H1 (cell line): ENCODE results near the gene CCDC183. TPM values are rescaled to one million over a fixed set of nuclear protein-coding genes. Genes with fewer than 3 reads are reported as not detected.

Source experiments
- BCL11A ChIP-seq, 2 experiments: IDR thresholded peaks; one replicate each; pipeline ENCODE4 v1.6.1; 2011; ENCODE audit warnings: low read depth in 2 of 2, low read length in 2 of 2, mild to moderate bottlenecking in 2 of 2
- BRCA1 ChIP-seq: IDR thresholded peaks from 2 replicates; pipeline ENCODE4 v1.6.1; 2012; ENCODE audit warnings: low read depth, low read length, improper control_type of control experiment
- CHD7 ChIP-seq: fragments of 300-600 bp; sonication (generic); IDR thresholded peaks from 2 replicates; pipeline ENCODE4 v1.7.1; 2012; ENCODE audit warnings: low read length, moderate library complexity, mild to moderate bottlenecking, inconsistent platforms; ENCODE audit not compliant: insufficient replicate concordance
- CREB1 ChIP-seq: IDR thresholded peaks from 2 replicates; pipeline ENCODE4 v1.6.1; 2012; ENCODE audit warnings: inconsistent platforms
- EGR1 ChIP-seq: IDR thresholded peaks from 2 replicates; pipeline ENCODE4 v1.6.1; 2011; ENCODE audit warnings: low read depth, low read length, borderline replicate concordance
- EZH2 ChIP-seq: fragments of 200-600 bp; sonication (generic); IDR thresholded peaks from 2 replicates; pipeline ENCODE4 v1.7.1; 2012; ENCODE audit warnings: low read depth, mild to moderate bottlenecking, moderate library complexity, low read length, inconsistent platforms; ENCODE audit not compliant: severe bottlenecking
- MAFK ChIP-seq: IDR thresholded peaks from 2 replicates; pipeline ENCODE4 v1.6.1; 2012; ENCODE audit warnings: low read depth, mild to moderate bottlenecking, improper control_type of control experiment, low read length
- RBBP5 ChIP-seq: IDR thresholded peaks from 2 replicates; pipeline ENCODE4 v1.7.1; 2012; ENCODE audit warnings: low read depth, mild to moderate bottlenecking, inconsistent platforms, low read length, moderate library complexity, borderline replicate concordance
- SAP30 ChIP-seq: fragments of 300-600 bp; sonication (generic); IDR thresholded peaks from 2 replicates; pipeline ENCODE4 v1.7.1; 2012; ENCODE audit warnings: low read length, moderate library complexity, mild to moderate bottlenecking, inconsistent platforms; ENCODE audit not compliant: insufficient read depth, insufficient replicate concordance
- SIN3A ChIP-seq, 2 experiments: IDR thresholded peaks in 1 of 2; conservative IDR thresholded peaks in 1 of 2; 2 replicates each; pipeline ENCODE4 v1.6.1; 2011 to 2012; ENCODE audit warnings: low read length in 2 of 2, improper control_type of control experiment in 1 of 2, low read depth in 1 of 2, mild to moderate bottlenecking in 1 of 2
- SUZ12 ChIP-seq: fragments of 200-600 bp; sonication (generic); IDR thresholded peaks from 2 replicates; pipeline ENCODE4 v1.6.1; 2012; ENCODE audit warnings: mild to moderate bottlenecking, inconsistent platforms, low read length, moderate library complexity, mixed read lengths
- YY1 ChIP-seq: IDR thresholded peaks from 2 replicates; pipeline ENCODE4 v1.6.1; 2011; ENCODE audit warnings: low read depth, mild to moderate bottlenecking, low read length
- polyA plus RNA-seq, 7 experiments: library from polyadenylated mRNA; depleted of rRNA in 3 of 7; stranded (reverse) in 5 of 7; unstranded in 2 of 7; fragments of >200 nt in 5 of 7; fragments of 200-250 nt in 2 of 7; gene quantifications; 1 replicate in 5 of 7; 2 replicates in 1 of 7; 4 replicates in 1 of 7; pipeline versions ENCODE4 v1.2.1 to v1.2.3, GENCODE V29; 2011 to 2013; ENCODE audit warnings: missing spikeins in 2 of 7, mixed read lengths in 2 of 7
- total RNA-seq: library from RNA; stranded (reverse); fragmentation: NEBNext Ultra II Directional; extraction: Animal tissue kit (Norgen Biotek cat#: 25700); gene quantifications from 2 replicates; pipeline ENCODE4 v1.2.1, GENCODE V29; 2021

CCDC183 gene
- total and polyA plus RNA-seq, 2 of the 8 experiments (the other 6 are each of a cell fraction or from before 2014, with no cell fraction given) = 0.51 to 1.6 TPM

- TF ChIP-seq CHD7 = no peak
- no peak for TF ChIP-seq YY1
- no peak for TF ChIP-seq EGR1
- no peak for TF ChIP-seq CREB1
- TF ChIP-seq SAP30 = no peak
- no peak for TF ChIP-seq BRCA1
- no peak for TF ChIP-seq EZH2
- no peak for TF ChIP-seq RBBP5
- no peak for TF ChIP-seq SUZ12
- TF ChIP-seq MAFK = no peak
- no peak for TF ChIP-seq SIN3A (conservative IDR thresholded peaks at IDR 0.05 in 1 of 2, IDR thresholded peaks at IDR 0.05 in 1 of 2; ENCODE audit: low read depth in 1 of 2, low read length in 2 of 2)
- TF ChIP-seq BCL11A (IDR thresholded peaks at IDR 0.05; ENCODE audit: low read depth in 2 of 2, low read length in 2 of 2) = no peak
Observed at GRCh38 chr9:136831720-136832104, 35.6 kb downstream of the CCDC183 start (continued).
